SH-SY5Y (cell line): ENCODE measurements around the gene PARD3.

ENCODE experiments used
- GATA2 ChIP-seq: IDR thresholded peaks from 2 replicates; pipeline ENCODE4 v1.6.1; 2011; ENCODE audit warnings: mild to moderate bottlenecking, low read depth, low read length
- GATA3 ChIP-seq: IDR thresholded peaks from 2 replicates; pipeline ENCODE4 v1.6.1; 2011; ENCODE audit warnings: low read depth, mild to moderate bottlenecking, low read length, moderate library complexity

DNA sequence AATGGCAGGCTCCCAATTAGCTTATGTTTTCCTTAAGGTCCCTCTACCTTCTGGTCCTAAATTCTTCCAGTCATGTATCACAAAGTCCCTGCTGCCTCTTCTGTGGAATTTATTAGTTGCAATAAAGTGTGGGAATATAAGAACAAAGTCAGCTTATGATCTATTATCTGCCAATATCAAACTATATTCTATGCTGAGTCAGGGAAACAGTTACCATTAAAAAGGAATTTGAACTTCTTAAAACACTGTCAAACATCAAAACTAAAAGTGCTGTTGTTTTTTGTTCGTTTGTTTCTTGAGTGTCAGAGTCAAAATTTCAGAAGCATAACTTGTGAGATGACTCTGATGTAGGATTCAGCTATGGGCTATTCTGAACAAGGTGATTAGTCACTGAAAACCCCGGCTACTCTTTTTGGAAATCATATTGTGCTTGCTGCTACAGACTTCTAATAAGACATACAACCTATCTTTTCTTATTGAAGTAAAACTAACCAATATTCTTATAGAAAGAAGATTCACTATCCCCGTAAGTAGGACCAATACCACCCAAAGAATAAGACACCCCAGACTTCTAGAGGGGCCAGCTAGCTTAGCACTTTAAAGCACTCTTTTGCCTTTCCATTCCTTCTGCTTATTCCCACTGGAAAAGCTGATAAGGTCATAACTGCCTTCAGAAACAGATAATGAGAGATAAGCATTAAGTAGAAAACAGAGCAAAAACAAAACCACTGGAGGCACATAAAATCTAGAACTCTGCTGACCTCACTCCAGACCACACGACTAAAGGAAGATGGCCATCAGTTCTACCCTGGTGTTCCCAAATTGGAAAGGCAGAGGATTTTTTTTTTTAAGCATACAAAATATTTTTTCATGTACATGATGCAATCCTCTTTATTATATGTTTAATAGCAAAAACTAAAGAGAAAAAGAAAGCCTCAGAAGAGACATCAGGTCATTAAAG is 370.6 kb downstream of the PARD3 start:
- no peak for TF ChIP-seq GATA2
- no peak for TF ChIP-seq GATA3
